NCI-H345 treated with DMSO at 0.1 percent for 48 hours (cell line): ENCODE results near the gene CEP19.
"Not testable (repeated sequence)": the region's sequence is repeated elsewhere in the genome, so short reads cannot be mapped to it uniquely, and the experiment has no call there.

Experiments
- DNase-seq: peaks from one replicate; lab custom pipeline; 2025; ENCODE audit not compliant: unreplicated experiment; lab: John Stamatoyannopoulos, UW

Gene CEP19, protein sequence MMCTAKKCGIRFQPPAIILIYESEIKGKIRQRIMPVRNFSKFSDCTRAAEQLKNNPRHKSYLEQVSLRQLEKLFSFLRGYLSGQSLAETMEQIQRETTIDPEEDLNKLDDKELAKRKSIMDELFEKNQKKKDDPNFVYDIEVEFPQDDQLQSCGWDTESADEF

DNA sequence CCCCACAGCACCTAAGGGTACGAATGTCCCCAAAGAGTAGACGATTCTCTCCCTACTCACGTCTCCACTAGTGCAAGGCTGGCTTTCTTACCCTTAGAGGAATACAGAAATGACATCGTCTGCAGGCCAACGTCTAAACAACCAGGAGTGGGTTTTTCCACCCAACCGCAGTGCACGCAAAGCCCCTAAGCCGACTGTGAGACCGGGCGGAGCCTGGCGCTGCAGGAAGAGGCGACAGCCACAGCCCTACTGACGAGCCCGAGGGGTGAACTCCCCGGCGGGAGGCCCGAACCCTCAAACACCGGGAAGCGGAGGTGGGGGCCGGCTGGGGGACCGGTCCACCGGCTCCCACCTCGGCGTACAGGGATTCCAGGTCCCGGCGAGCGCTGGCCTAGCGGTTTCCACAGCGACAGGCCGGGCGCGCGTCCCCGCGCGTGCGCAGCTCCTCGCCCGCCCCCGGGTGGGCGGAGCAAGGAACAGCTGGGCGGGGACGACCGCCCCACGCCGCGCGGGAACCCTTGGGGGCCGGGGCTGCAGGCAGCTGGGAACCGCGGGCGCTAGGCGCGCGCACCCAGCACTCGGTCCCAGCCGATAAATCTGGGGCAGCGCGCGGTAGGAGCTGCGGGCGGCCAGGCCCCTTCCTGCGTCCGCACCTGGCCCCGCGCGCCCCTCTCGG is at the start of gene CEP19, which contains the start of gene PIGX:
Gene CEP19 (minus strand): TSS at position 413 of the 676 bp plus-strand sequence. CDS start 3,593 bp downstream, outside the sequence.
Gene PIGX (plus strand): TSS at position 540 of the 676 bp plus-strand sequence.
- DNase-seq = peak; percentile 88

DNA sequence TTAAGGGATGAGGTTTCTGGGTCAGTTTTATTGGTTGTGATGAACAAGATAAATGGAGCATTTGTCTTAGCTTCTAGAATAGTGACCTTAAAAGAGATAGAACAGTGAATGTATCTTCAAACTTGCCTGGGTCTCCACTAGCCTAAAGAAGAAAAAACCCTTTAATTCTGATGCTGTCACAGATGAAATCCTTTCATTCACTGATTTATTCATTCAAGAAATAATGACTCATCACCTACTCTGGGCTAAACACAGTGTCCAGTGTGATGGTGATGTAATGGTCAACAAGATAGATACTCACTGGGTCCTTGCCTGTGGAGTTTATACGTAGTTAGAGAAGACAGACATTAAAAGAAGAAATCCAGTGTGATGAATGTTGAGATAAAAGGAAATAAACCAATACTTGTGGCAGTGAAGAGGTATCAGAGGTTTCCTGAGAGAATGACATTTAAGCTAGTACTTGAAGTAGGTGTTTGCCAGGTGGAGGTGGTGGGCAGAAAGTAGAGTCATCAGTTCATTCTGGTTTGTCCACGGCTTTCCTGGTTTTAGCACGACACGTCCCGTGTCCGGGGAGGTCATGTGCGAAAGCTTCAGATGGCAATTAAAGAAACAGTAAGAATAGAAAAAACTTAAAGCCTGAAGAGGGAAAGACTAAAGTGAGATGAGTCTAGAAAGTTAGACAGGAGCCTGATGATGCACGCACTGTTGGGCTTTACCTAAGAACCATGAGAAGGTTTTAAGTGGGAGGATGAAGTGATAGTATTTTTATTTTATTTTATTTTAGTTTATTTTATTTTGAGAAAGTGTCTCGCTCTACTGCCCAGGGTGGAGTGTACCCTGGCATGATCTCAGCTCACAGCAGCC is 46.1 kb upstream of the CEP19 start:
- no peak for DNase-seq

DNA sequence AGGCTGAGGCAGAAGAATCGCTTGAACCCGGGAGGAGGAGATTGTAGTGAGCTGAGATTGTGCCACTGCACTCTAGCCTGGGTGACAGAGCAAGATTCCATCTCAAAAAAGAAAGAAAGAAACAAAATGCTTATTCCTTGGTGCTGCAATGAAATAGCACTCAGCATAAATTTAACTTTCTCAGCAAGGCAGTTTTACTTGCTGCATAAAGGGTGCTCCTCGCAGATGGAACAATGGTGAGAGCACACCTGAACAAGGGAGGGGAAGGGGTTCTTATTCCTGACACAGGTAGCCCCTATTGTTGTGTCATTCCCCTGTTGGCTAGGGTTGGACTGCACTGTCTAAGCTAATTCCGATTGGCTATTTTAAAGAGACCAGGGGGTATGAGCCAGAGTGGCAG is 44.7 kb upstream of the CEP19 start:
- no peak for DNase-seq

DNA sequence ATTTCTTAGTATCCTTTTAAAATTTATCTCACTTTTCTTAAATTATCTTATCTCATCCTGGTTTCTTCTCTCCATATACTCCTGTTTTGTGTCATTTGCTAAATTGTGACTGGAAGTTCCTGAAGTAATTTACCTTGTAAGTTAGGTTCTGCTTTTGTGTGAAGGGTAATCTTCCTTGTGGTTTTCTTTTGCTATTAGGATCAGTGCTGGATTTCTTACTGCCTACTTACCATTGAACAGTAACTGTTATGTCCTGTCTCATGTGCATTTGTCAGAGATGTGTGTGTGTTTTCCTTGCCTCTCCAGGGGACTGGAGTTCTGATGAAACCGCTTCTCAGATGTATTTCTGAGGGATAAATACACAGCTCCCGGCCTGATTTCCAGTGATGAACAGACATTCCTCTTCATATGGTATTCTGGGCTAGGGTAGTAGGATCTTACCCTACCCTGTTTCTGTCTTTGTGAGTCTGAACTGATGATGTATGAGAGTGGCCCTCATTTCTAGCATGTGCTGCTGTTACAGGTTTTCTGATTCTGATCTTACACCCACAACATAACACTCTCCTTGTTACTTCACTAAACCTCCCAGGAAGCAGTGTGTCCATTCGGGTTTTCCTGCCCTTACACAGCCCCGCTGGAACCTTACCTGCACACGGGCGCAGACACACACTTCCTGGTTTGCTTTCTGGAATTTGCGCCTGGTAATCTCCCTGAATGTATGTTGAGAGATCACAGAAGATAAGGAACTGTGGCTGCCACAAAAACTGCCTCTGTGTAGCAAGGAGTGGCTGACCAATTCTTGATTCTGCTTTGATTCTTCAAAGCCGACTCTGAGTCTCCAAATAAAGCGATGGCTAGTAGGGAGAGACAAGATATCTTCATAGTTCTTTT is 42.3 kb upstream of the CEP19 start:
- DNase-seq = no peak

DNA sequence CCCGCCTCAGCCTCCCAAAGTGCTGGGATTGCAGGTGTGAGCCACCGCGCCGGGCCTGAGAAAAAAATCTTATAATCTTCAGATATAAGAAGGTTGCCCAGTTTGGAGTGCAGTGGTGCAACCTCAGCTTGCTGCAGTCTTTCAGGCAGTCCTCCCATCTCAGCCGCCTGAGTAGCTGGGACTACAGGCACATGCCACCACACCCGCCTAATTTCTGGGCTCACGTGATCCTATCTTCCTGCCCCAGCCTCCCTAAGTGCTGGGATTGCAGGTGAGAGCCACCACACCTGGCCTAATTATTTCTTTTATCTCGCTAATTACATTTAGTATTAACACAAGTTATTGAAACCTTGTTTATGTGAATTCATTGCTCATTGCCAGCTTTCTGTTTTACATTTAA is 41.2 kb upstream of the CEP19 start:
- no peak for DNase-seq

DNA sequence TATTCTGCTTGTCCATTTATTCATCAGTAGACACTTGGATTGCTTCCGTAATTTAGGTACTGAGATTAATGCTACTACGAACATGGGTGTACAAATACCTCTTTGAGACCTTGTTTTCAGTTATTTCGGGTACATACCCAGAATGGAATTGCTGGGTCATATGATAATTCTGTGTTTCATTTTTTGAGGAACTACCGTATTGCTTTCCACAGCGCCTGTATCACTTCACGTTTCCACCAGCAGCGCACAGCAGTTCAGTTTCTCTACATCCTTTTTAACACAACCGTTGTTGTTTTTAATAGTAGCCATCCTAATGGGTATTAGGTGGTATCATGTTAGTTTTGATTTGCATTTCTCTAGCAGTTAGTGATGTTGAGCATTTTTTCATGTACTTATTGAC is 37.1 kb upstream of the CEP19 start:
- DNase-seq = no peak

DNA sequence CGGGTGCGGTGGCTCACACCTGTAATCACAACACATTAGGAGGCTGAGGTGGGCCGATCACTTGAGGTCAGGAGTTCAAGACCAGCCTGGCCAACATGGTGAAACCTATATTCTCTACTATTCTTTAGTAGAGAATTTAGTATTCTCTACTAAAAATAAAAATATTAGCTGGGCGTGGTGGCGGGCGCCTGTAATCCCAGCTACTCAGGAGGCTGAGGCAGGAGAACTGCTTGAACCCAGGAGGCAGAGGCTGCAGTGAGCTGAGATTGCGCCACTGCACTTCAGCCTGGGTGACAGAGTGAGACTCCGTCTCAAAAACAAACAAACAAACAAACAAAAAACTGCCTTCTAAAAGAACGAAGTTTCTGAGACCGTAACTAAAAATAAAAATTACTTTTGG is 31.5 kb upstream of the CEP19 start:
- not testable (repeated sequence) for DNase-seq

DNA sequence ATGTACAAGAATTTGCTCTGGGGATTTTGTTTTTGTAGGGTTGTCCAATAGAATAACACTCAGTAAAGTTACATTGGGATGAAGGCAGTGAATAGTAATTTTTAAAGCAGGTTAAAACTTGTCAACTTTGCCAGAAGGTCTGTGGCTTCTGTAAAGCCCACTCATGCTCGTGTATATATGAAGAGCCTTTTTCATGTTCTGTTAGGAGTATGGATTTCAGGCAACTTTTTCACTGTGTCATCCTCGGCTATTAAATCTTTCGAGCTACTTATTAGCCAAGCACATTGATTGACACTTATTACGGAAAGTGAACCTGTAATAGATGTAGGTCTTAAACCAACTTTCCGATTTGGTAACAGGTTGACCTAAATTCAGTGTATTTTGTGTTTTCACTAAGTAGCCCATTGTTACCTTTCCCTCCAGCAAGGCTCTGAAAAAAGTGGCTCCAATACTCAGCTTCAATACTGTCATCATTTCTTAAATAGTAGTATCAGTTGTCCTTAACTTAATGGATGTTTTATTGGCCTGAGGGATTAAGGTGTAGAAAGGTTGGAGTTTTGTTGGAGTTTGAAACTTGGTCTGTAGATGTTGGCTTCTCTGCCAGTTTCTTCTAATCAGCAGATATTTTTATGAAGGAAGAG is 29.3 kb upstream of the CEP19 start:
- no peak for DNase-seq

DNA sequence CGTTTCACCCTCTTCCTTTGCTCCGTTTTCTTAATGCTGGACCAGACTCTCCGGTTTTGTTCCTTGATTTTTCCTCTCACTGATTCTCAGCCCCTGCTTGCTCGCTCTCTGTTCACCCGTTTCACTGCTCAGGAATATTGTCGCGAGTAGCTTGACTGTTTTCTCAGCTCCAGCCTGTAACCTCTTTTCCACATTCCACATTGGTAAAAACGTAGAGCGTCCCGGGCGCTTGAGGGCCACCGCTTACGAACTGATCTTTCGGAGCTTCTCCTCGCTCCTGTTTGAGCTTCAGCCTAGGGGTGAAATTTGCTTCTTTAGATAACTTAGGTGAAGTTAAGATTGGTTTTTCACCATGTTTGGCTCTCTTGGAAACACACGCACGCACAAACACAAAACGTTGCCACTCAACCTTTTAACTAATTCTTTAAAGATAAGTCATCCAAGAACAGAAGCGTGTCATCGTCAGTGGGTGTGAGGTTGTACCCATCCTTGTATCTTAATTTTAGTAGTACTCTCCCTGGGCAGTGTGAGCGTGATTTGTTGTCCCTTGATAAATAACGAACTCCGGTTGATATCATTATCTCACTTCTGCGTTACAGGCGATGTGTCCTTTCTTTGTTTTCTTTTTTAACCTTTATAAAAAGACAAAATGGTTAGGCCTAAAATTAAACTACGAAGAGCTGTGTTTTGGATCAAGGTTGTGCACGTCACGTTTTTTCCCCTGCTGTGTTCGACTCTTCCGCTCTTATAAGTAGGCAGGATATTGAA is 28.6 kb upstream of the CEP19 start:
- DNase-seq = peak; percentile 44

DNA sequence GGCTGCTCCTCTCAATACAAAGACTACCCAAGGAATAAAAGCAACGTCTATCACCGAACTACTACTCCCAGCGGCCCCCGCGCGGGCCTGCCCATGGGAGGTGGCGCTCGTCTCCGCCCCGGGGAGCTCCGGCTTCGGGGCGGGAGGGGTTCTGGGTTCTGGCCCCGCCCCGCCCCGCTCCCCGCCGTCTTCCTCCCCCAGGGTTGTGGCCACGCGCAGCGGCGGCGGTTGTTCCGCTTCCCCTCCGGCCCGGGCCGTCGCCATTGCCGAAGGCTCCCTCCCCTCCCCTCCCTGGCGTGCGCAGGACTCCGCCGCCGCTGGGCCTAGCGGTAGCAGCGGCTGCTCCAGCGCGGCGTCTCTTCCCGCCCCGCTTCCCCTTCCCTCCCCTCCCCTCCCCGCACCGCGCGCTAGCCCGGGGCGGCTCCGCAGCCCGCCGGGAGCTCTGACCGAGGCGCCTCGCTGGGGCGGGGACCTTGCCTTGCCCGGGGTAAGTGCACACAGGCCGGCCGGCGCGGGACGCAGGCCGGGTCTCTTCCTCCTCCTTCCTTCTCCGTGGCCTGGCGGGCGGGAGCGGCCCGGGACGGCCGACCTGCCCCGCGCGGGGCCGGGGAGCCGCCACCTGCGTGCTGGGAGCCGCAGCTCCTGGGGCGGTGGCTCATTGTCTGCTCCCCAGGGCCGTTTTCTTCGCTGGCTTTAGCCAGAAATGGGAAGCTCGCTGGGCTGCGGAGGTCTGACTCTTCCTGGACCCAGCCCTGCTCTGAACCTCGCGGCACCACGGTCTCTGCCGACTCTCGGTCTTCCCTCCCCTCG is 27.8 kb upstream of the CEP19 start, which contains the start of gene PAK2:
Gene PAK2 (plus strand): TSS at position 187 of the 810 bp plus-strand sequence. CDS start 42,790 bp downstream, outside the sequence.
- DNase-seq = peak; percentile 90

DNA sequence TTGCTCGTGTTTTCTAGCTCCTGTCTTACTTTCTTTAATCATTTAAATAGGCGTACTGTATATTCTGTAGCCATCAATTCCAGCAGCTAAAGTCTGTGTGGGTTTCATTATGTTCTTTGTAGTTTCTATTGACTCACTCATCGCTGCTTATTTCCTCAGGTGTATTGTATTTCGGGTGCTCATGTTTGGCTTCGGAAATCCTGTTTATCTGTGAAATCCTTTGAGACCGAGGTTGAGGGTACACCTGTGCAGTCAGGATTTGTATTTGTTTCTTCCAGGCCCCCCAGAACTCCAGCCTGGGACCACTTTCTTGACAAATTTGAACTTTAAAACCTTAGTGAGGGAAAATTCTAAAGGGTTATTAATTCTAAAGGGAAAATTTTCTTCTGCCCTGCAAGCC is 25.6 kb upstream of the CEP19 start:
- DNase-seq = no peak

DNA sequence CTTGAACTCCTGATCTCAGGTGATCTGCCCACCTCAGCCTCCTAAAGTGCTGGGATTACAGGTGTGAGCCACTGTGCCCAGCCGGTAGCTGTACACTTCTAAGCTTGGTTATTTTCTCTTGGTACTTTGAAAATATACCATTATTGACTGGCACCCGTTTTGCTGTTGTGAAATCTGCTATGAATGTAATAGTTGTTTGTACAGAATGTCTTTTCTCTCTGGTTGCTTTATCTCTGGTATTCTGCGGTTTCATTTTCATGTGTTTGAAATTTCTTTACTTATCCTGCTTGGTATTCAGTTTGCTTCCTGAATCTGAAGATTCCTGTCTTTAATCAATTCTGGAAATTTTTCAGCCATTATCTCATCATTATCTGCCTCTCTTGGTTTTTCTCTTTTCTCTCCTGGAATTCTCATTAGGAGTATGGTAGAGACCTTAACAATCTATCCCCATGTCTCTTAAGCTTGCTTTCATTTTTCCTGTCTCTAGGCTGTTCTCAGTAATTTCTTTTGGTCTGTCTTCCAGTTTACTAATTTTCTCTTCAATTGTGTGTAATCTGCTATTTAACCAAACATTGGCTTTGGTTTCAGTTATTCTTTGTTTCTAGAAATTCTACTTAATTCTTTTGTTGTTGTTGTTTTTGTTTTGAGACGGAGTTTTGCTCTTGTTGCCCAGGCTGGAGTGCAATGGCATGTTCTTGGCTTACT is 24.8 kb upstream of the CEP19 start:
- DNase-seq = no peak

DNA sequence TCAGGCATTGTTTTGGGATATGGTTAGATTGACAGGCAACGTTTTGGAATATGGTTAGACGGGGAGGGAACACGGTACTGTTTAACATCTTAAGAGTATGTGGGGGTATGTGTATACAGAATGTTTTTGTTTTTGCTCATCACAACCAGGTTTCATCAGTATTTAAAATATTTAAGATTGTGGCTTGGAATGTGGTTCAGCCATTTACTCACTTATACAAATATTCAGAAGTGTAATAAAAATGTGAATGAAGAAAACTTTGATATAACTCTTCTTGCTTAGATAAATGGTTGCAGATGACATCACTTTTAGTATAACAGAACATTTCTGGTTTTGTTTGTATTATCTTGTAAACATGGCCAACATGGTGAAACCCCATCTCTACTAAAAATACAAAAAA is 23.7 kb upstream of the CEP19 start:
- DNase-seq = no peak

DNA sequence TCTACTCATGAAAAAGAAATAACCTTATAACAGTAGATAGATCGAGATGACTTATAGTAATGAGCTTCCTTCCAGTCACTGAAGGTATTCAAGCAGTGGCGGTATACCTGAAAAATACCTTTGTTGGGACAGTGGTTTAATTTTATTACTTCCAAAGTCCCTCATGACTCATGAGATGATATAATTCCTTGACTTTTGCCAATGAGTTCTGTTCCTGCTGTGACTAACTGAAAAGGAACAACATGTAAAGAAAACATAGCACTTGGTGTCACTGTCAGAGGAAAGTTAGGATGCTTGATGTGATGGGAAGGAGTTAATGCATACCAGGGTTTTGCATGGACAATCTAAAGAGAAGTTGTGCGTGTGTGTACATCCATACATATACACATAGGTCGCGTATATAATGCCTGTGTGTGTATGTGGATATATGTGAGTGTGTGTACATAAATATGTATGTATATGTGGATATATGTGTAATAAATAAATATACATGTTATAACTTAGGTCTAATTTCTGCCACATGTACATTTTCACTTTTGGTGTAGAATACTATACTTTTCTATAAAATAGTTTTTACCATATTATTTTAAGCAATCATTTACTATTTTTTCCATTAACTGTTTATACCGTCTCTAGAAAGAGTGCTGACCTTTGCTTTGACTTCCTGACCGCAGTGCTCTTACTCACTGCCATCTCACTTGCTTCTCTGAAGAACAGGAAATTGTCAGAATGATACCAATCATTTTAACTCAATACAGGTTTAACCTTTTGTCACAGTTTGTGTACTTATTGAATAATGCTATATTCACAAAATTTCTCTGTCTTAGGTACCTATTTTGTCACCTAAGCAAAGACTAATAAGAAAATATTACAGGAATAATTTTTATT is 15.0 kb upstream of the CEP19 start:
- no peak for DNase-seq

DNA sequence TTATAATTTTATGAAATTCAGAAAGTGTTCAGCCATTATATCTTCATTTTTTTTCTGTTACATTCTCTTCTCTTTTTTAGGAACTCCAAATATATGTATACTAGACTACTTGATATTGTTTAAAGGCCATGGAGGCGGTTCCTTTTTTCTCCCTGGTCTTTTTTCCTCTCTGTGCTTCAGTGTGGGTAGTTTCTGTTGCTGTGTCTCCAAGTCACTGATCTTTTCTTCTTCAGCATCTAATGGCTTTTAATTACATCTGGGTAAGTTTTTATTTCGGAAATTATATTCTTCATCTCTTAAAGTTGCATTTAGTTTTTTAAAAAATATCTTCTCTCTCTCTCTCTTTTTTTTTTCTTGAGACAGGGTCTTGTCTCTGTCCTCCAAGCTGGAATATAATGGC is 9.0 kb upstream of the CEP19 start:
- no peak for DNase-seq

DNA sequence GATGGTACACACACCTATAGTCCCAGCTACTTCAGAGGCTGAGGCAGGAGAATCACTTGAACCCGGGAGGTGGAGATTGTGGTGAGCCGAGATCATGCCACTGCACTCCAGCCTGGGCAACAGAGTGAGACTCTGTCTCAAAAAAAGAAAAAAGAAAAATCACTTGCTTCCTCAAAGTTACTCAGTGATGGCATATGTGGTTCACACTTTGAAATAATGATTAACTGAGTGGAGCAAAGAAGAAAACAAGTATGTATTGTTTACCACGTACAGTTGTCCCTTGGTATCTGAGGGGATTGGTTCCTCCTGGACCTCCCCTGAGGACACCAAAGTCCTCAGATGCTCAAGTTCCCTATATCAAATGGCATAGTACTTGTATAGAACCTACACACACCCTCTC is 5.1 kb upstream of the CEP19 start:
- not testable (repeated sequence) for DNase-seq
